Measurements from ENCODE around the gene CACHD1. TPM values are rescaled to one million over a fixed set of nuclear protein-coding genes. Genes with fewer than 3 reads are reported as not detected.

Gene CACHD1
- polyA plus RNA-seq, 2 of the 4 experiments (the other 2 are of a cell fraction) = 0.72 to 1.6 TPM

- ATAC-seq (no peak), DNase-seq (ENCODE audit: low read depth in 1 of 2, low spot score in 1 of 2) (no peak), FAIRE-seq (no peak)
- ChIA-PET CTCF (no interaction called here), POLR2A (no interaction called here)
- Histone ChIP-seq H3K4me1 (peaks cover 11% of the 10 kb centered on the region; the same call in 2 of the 3 replicates), H3K4me3 (no peak overlapping the region), H3K9me3 (no peaks in the 10 kb centered on the region), H3K27ac (no peak overlapping the region), H3K4me2 (no peak overlapping the region)
- TF ChIP-seq MAFK (IDR thresholded peaks at IDR 0.05; ENCODE audit: partially characterized antibody) (no peak), CBX8 (IDR thresholded peaks at IDR 0.05) (no peak), POLR2A (IDR thresholded peaks at IDR 0.05; ENCODE audit: low read length) (no peak), FOSB (CRISPR knock-in tag; IDR thresholded peaks at IDR 0.05) (no peak)
- WGBS (ENCODE audit: missing lambda C conversion rate) = 42% methylated on average over 3 of the region's 3 CpGs
Observed at GRCh38 chr1:64478594-64479470, 8.9 kb downstream of the CACHD1 start.

- WGBS (ENCODE audit: missing lambda C conversion rate) = 69% methylated on average over 1 of the region's 1 CpG
- CTCF ChIA-PET = no interaction called here
Observed at GRCh38 chr1:64479874-64480273, 9.9 kb downstream of the CACHD1 start.

GRCh38 chr1:64480999-64481772 is 11.3 kb downstream of the CACHD1 start:
- FAIRE-seq = no peak
- CTCF ChIA-PET = interaction anchor here (1.1 kb wide), 1 partner anchor 195 kb away, joined by 3 read pairs; no protein-coding TSS in a partner anchor
- no peaks in the 10 kb centered on the region for H3K9me3 ChIP-seq
- POLR2A ChIA-PET = no interaction called here
- no peak overlapping the region for H3K4me2 ChIP-seq
- peaks cover 11% of the 10 kb centered on the region; the same call in 2 of the 3 replicates for H3K4me1 ChIP-seq
- H3K27ac ChIP-seq = no peak overlapping the region
- ATAC-seq = no peak
- H3K4me3 ChIP-seq = no peak overlapping the region
- WGBS (ENCODE audit: missing lambda C conversion rate) = 72% methylated on average over 4 of the region's 4 CpGs
- no peak for TF ChIP-seq BCL3 (IDR thresholded peaks at IDR 0.05)
- TF ChIP-seq CHD2 (IDR thresholded peaks at IDR 0.05; ENCODE audit: low read length, partially characterized antibody) = no peak
- TF ChIP-seq, protein P1, sequence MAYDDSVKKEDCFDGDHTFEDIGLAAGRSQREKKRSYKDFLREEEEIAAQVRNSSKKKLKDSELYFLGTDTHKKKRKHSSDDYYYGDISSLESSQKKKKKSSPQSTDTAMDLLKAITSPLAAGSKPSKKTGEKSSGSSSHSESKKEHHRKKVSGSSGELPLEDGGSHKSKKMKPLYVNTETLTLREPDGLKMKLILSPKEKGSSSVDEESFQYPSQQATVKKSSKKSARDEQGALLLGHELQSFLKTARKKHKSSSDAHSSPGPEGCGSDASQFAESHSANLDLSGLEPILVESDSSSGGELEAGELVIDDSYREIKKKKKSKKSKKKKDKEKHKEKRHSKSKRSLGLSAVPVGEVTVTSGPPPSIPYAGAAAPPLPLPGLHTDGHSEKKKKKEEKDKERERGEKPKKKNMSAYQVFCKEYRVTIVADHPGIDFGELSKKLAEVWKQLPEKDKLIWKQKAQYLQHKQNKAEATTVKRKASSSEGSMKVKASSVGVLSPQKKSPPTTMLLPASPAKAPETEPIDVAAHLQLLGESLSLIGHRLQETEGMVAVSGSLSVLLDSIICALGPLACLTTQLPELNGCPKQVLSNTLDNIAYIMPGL (CRISPR knock-in tag; IDR thresholded peaks at IDR 0.05; ENCODE audit: borderline replicate concordance) = no peak
- TF ChIP-seq EHF (CRISPR knock-in tag; IDR thresholded peaks at IDR 0.05) = no peak
- TF ChIP-seq POLR2A (IDR thresholded peaks at IDR 0.05; ENCODE audit: low read length) = no peak
- no peak for TF ChIP-seq TFCP2L1 (CRISPR knock-in tag; IDR thresholded peaks at IDR 0.05)
- TF ChIP-seq JUN (IDR thresholded peaks at IDR 0.05) = no peak
- no peak for TF ChIP-seq HOXB13 (CRISPR knock-in tag; IDR thresholded peaks at IDR 0.05; ENCODE audit: low read depth)
- no peak for TF ChIP-seq MAFK (IDR thresholded peaks at IDR 0.05; ENCODE audit: partially characterized antibody)
- no peak for TF ChIP-seq PHF8 (IDR thresholded peaks at IDR 0.05; ENCODE audit: borderline replicate concordance, low read depth)
- TF ChIP-seq ZFP36 (IDR thresholded peaks at IDR 0.05; ENCODE audit: borderline replicate concordance, partially characterized antibody) = no peak
- TF ChIP-seq, protein P2, sequence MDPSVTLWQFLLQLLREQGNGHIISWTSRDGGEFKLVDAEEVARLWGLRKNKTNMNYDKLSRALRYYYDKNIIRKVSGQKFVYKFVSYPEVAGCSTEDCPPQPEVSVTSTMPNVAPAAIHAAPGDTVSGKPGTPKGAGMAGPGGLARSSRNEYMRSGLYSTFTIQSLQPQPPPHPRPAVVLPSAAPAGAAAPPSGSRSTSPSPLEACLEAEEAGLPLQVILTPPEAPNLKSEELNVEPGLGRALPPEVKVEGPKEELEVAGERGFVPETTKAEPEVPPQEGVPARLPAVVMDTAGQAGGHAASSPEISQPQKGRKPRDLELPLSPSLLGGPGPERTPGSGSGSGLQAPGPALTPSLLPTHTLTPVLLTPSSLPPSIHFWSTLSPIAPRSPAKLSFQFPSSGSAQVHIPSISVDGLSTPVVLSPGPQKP (IDR thresholded peaks at IDR 0.05; ENCODE audit: low read depth, low read length) = no peak
- no peak for TF ChIP-seq SMC3 (IDR thresholded peaks at IDR 0.05)
- no peak for DNase-seq (ENCODE audit: low read depth in 1 of 2, low spot score in 1 of 2)

More at GRCh38 chr1:64479874-64480273, 9.9 kb downstream of the CACHD1 start:
- ATAC-seq (no peak), FAIRE-seq (no peak), DNase-seq (ENCODE audit: low read depth in 1 of 2, low spot score in 1 of 2) (no peak)
- peaks cover 11% of the 10 kb centered on the region; the same call in 2 of the 3 replicates for H3K4me1 ChIP-seq
- H3K9me3 ChIP-seq = no peaks in the 10 kb centered on the region
- TF ChIP-seq CBX8 (IDR thresholded peaks at IDR 0.05) = no peak
- no peak for TF ChIP-seq CBX2 (IDR thresholded peaks at IDR 0.05; ENCODE audit: borderline replicate concordance, low read depth)
- TF ChIP-seq NPAS2 (CRISPR knock-in tag; IDR thresholded peaks at IDR 0.05; ENCODE audit: borderline replicate concordance) = no peak
- TF ChIP-seq ZNF302 (CRISPR knock-in tag; IDR thresholded peaks at IDR 0.05) = no peak
- no peak for TF ChIP-seq CHD4 (IDR thresholded peaks at IDR 0.05; ENCODE audit: borderline replicate concordance)
- TF ChIP-seq, protein P3, sequence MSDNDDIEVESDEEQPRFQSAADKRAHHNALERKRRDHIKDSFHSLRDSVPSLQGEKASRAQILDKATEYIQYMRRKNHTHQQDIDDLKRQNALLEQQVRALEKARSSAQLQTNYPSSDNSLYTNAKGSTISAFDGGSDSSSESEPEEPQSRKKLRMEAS (IDR thresholded peaks at IDR 0.05) = no peak
- no peak for TF ChIP-seq NR3C1 (IDR thresholded peaks at IDR 0.05)
- no peak for TF ChIP-seq SREBF2 (IDR thresholded peaks at IDR 0.05)
- no peak for TF ChIP-seq TFCP2L1 (CRISPR knock-in tag; IDR thresholded peaks at IDR 0.05)
- no peak for TF ChIP-seq ZC3H11A (IDR thresholded peaks at IDR 0.05)
- no peak for TF ChIP-seq RARB (CRISPR knock-in tag; IDR thresholded peaks at IDR 0.05)
- no peak overlapping the region for H3K4me2 ChIP-seq
- no peak overlapping the region for H3K4me3 ChIP-seq
- POLR2A ChIA-PET = no interaction called here
- H3K27ac ChIP-seq = no peak overlapping the region
